Measurements from ENCODE around the gene UBA7. TPM values are rescaled to one million over a fixed set of nuclear protein-coding genes. Genes with fewer than 3 reads are reported as not detected.
"Not testable (repeated sequence)": the region's sequence is repeated elsewhere in the genome, so short reads cannot be mapped to it uniquely, and the experiment has no call there.

Gene UBA7
- total RNA-seq, 1 donor from 2014 or later = 0.47 TPM

DNA sequence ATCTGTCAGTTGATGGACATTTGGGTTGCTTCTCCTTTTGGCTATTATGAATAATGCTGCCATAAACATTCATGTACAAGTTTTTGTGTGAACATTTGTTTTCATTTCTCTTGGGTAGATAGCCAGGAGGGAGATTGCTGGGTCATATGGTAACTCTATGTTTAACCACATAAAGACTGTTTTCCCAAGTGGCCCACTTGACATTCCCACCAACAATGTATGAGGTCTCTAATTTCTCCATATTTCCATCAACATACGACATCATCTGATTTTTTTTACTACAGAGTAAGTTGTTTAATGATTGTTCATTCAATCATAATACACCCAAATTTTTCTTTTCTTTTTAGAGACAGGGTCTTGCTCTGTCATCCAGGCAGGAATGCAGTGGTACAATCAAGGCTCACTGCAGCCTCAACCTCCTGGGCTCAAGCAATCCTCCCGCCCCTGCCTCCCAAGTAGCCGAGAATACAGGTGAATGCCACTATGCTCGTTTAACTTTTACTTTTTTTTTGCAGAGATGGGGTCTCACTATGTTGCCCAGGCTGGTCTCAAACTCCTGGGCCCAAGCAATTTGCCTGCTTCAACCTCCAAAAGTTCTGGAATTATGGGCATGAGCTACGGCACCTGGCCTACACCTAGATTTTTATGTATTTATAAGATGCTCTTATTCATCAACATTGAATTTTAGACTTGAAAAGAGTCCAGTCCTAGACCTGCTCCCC, 34.2 kb downstream of the UBA7 start:
- H3K27ac Mint-ChIP-seq = no peak overlapping the region
- H3K36me3 Mint-ChIP-seq = peaks cover 25% of the 10 kb centered on the region
- peaks cover 49% of the 10 kb centered on the region for H4K20me1 ChIP-seq (ENCODE audit: low read depth)
- no peak overlapping the region for H3K27ac ChIP-seq
- H3K27me3 Mint-ChIP-seq (ENCODE audit: insufficient read depth, low read depth) = peaks cover 2% of the 10 kb centered on the region
- peaks cover 8% of the 10 kb centered on the region for H3F3A ChIP-seq (ENCODE audit: low read depth)
- no peaks in the 10 kb centered on the region for H3K27me3 ChIP-seq
- peaks cover 20% of the 10 kb centered on the region for H3K4me1 Mint-ChIP-seq
- no peak overlapping the region for H3K4me3 Mint-ChIP-seq
- no peak overlapping the region for H3K9ac ChIP-seq
- H3K4me2 ChIP-seq = no peak overlapping the region
- DNase-seq (ENCODE audit: low spot score) = no peak
- H3K4me3 ChIP-seq = no peak overlapping the region
- H3K9me3 Mint-ChIP-seq = no peaks in the 10 kb centered on the region
- peaks cover 7% of the 10 kb centered on the region for H3K4me1 ChIP-seq
- H3K79me2 ChIP-seq (ENCODE audit: low read depth) = peaks cover 100% of the 10 kb centered on the region
- H2AFZ ChIP-seq (replicated peaks) = no peak overlapping the region
- H3K9me3 ChIP-seq (ENCODE audit: low read depth) = no peaks in the 10 kb centered on the region
- TF ChIP-seq EZH2phosphoT487 (IDR thresholded peaks at IDR 0.05) (no peak), EZH2 (IDR thresholded peaks at IDR 0.05) (no peak)
- TF ChIP-seq, protein P1, sequence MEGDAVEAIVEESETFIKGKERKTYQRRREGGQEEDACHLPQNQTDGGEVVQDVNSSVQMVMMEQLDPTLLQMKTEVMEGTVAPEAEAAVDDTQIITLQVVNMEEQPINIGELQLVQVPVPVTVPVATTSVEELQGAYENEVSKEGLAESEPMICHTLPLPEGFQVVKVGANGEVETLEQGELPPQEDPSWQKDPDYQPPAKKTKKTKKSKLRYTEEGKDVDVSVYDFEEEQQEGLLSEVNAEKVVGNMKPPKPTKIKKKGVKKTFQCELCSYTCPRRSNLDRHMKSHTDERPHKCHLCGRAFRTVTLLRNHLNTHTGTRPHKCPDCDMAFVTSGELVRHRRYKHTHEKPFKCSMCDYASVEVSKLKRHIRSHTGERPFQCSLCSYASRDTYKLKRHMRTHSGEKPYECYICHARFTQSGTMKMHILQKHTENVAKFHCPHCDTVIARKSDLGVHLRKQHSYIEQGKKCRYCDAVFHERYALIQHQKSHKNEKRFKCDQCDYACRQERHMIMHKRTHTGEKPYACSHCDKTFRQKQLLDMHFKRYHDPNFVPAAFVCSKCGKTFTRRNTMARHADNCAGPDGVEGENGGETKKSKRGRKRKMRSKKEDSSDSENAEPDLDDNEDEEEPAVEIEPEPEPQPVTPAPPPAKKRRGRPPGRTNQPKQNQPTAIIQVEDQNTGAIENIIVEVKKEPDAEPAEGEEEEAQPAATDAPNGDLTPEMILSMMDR (IDR thresholded peaks at IDR 0.05) = no peak
- H3K36me3 ChIP-seq = no peaks in the 10 kb centered on the region

DNA sequence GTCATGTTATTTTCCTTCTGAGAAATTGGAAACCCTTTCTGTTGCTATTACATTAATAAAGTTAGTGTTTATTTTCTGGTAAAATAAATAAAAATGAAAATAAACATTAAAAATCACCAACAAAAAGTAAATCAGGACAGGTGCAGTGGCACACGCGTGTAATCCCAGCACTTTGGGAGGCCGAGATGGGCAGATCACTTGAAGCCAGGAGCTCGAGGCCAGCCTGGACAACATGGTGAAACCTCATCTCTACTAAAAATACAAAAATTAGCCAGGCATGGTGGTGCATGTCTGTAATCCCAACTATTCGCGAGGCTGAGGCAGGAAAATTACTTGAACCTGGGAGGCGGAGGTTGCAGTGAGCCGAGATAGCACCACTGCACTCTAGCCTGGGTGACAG, 37.7 kb downstream of the UBA7 start:
- not testable (repeated sequence) for H2AFZ ChIP-seq (replicated peaks); H3K9ac ChIP-seq; H3K4me3 Mint-ChIP-seq; H3K36me3 ChIP-seq; H3K27ac ChIP-seq; H3K27me3 Mint-ChIP-seq (ENCODE audit: insufficient read depth, low read depth); H3K4me1 ChIP-seq; H3F3A ChIP-seq (ENCODE audit: low read depth); H3K9me3 Mint-ChIP-seq; H3K27ac Mint-ChIP-seq; H3K27me3 ChIP-seq; DNase-seq (ENCODE audit: low spot score); H3K9me3 ChIP-seq (ENCODE audit: low read depth); H3K4me3 ChIP-seq; H3K4me2 ChIP-seq
- Mint-ChIP-seq H3K4me1 (peaks cover 12% of the 10 kb centered on the region), H3K36me3 (peaks cover 24% of the 10 kb centered on the region)
- Histone ChIP-seq H3K79me2 (ENCODE audit: low read depth) (peaks cover 100% of the 10 kb centered on the region), H4K20me1 (ENCODE audit: low read depth) (peaks cover 51% of the 10 kb centered on the region)

DNA sequence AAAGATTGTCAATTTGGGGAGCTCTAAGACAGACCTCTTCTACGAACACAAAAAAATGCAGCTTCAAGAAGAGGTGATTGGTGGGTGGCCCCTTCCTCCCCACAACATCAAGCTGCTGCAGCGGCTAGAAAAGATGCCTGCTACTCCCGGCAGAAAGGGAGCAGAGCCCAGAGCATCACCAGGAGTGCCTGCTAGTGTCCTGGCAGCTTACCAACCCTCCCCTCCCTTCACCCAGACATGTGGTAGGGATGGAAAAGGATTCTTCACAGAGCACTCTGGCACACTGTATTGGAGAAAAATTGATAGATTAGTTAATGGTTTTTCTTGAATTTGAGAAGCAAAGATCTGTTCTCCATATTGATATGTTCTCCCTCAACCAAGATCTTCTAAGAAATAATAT, 38.2 kb downstream of the UBA7 start:
- Mint-ChIP-seq H3K9me3 (no peaks in the 10 kb centered on the region), H3K27ac (no peak overlapping the region), H3K4me3 (no peak overlapping the region), H3K4me1 (peaks cover 6% of the 10 kb centered on the region), H3K27me3 (ENCODE audit: insufficient read depth, low read depth) (peaks cover 2% of the 10 kb centered on the region), H3K36me3 (peaks cover 24% of the 10 kb centered on the region)
- Histone ChIP-seq H3K9me3 (ENCODE audit: low read depth) (no peaks in the 10 kb centered on the region), H3K27me3 (no peaks in the 10 kb centered on the region), H2AFZ (replicated peaks) (no peak overlapping the region), H3K4me3 (no peak overlapping the region), H3K36me3 (no peaks in the 10 kb centered on the region), H3K27ac (no peak overlapping the region), H3K4me2 (no peak overlapping the region), H3F3A (ENCODE audit: low read depth) (no peaks in the 10 kb centered on the region), H3K4me1 (peaks cover under 1% of the 10 kb centered on the region), H3K79me2 (ENCODE audit: low read depth) (peaks cover 100% of the 10 kb centered on the region), H4K20me1 (ENCODE audit: low read depth) (peaks cover 48% of the 10 kb centered on the region), H3K9ac (no peak overlapping the region)
- TF ChIP-seq EZH2 (IDR thresholded peaks at IDR 0.05) (no peak), EZH2phosphoT487 (IDR thresholded peaks at IDR 0.05) (no peak)
- TF ChIP-seq, protein P1 (IDR thresholded peaks at IDR 0.05) = no peak
- DNase-seq (ENCODE audit: low spot score) = no peak

DNA sequence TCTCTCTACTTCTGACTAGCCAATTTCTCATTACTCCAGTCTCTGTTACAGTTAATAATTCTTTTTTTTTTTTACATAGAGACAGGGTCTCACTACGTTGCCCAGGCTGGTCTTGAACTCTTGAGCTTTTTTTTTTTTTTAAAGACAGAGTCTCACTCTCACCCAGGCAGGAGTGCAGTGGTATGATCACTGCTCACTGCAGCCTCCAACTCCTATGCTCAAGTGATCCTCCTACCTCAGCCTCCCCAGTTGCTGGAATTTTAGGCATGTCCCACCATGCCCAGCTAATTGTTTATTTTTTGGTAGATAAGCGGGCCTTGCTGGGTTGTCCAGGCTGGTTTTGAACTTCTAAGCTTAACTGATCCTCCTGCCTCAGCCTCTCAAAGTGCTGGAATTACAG, 41.0 kb downstream of the UBA7 start:
- TF ChIP-seq EZH2 (IDR thresholded peaks at IDR 0.05) = no peak
- no peak for TF ChIP-seq EZH2phosphoT487 (IDR thresholded peaks at IDR 0.05)
- TF ChIP-seq, protein P1 (IDR thresholded peaks at IDR 0.05) = no peak
- Histone ChIP-seq H4K20me1 (ENCODE audit: low read depth) (peaks cover 48% of the 10 kb centered on the region), H3K27me3 (no peaks in the 10 kb centered on the region), H3K27ac (no peak overlapping the region), H3K9ac (no peak overlapping the region), H3K79me2 (ENCODE audit: low read depth) (peaks cover 100% of the 10 kb centered on the region), H3K4me1 (no peaks in the 10 kb centered on the region), H2AFZ (replicated peaks) (no peak overlapping the region), H3K36me3 (no peaks in the 10 kb centered on the region), H3K4me3 (no peak overlapping the region), H3K4me2 (no peak overlapping the region), H3K9me3 (ENCODE audit: low read depth) (no peaks in the 10 kb centered on the region), H3F3A (ENCODE audit: low read depth) (no peaks in the 10 kb centered on the region)
- H3K36me3 Mint-ChIP-seq = peaks cover 15% of the 10 kb centered on the region
- no peaks in the 10 kb centered on the region for H3K4me1 Mint-ChIP-seq
- no peak overlapping the region for H3K4me3 Mint-ChIP-seq
- peaks cover 2% of the 10 kb centered on the region for H3K27me3 Mint-ChIP-seq (ENCODE audit: insufficient read depth, low read depth)
- no peak for DNase-seq (ENCODE audit: low spot score)
- H3K27ac Mint-ChIP-seq = no peak overlapping the region
- no peaks in the 10 kb centered on the region for H3K9me3 Mint-ChIP-seq

Data from neural progenitor cell (in vitro differentiated cells).